ENCODE measurements around the gene ATF6. TPM values are rescaled to one million over a fixed set of nuclear protein-coding genes. Genes with fewer than 3 reads are reported as not detected.

ATF6 gene
- total and polyA plus RNA-seq, 9 of the 15 experiments (the other 6 are each of a cell fraction or from before 2014, with no cell fraction given): 11.7 to 32.4 (median 20.4) TPM

- TF ChIP-seq ZMIZ1 (IDR thresholded peaks at IDR 0.05; ENCODE audit: low read depth in 2 of 2, low read length in 2 of 2) (no peak), FUS (optimal IDR thresholded peaks at IDR 0.05; ENCODE audit: low read depth, low read length) (no peak), TBL1XR1 (IDR thresholded peaks at IDR 0.05; ENCODE audit: low read length in 2 of 2) (no peak), ZNF253 (CRISPR knock-in tag; conservative IDR thresholded peaks at IDR 0.05) (no peak), RBM34 (IDR thresholded peaks at IDR 0.05; ENCODE audit: borderline replicate concordance, insufficient read depth, low read length) (no peak), STAT5A (IDR thresholded peaks at IDR 0.05; ENCODE audit: borderline replicate concordance, low read length) (no peak)
These were observed 187.3 kb downstream of the ATF6 start (continued) for GRCh38 chr1:161953256-161953920.

- Histone ChIP-seq H3K4me2 (ENCODE audit: insufficient read depth, low read length) (no peak overlapping the region; the same call in 1 of the 2 replicates), H3K27me3 (ENCODE audit: control insufficient read depth in 2 of 2, insufficient read depth in 2 of 2, low read length in 2 of 2) (no peaks in the 10 kb centered on the region), H3K9me1 (ENCODE audit: control insufficient read depth, insufficient read depth, low read length) (no peaks in the 10 kb centered on the region), H2AFZ (ENCODE audit: low read depth, low read length) (peak overlapping the region; percentile 3; the same call in 1 of the 2 replicates), H4K20me1 (replicated peaks; ENCODE audit: control insufficient read depth, insufficient read depth, low read length) (no peaks in the 10 kb centered on the region), H3K36me3 (ENCODE audit: control insufficient read depth, insufficient read depth, low read length) (peaks cover 11% of the 10 kb centered on the region; the same call in 2 of the 3 replicates), H3K9ac (ENCODE audit: insufficient read depth in 1 of 2, low read depth in 2 of 2, low read length in 2 of 2) (0 out of 4 replicates have a peak overlapping the region, but pooled peaks of 1 of the 2 experiments have one; percentile 14), H3K9me3 (replicated peaks; ENCODE audit: control insufficient read depth, insufficient read depth, low read depth, low read length) (no peaks in the 10 kb centered on the region), H3K27ac (ENCODE audit: extremely low read depth, low read depth, low read length) (no peak overlapping the region; the same call in 2 of the 3 replicates), H3K79me2 (ENCODE audit: control insufficient read depth, insufficient read depth, low read length) (no peaks in the 10 kb centered on the region), H3K4me1 (replicated peaks in 1 of 2; ENCODE audit: control insufficient read depth in 2 of 2, insufficient read depth in 2 of 2, low read length in 2 of 2) (peaks cover 4 to 21% of the 10 kb centered on the region in 2 experiments; a peak in 4 of 5 replicates), H3K4me3 (no peak overlapping the region)
- FAIRE-seq: no peak
- in situ Hi-C loops (cut with MboI) (no loop called here), intact Hi-C loops (cut with micrococcal nuclease) (no loop called here)
- no peak for DNase-seq (ENCODE audit: extremely low read depth in 1 of 4, low spot score in 3 of 4)
- ChIA-PET CTCF (ENCODE audit: low intra/inter-chr PET ratio) (no interaction called here), POLR2A (interaction anchor here (0.6 to 2.1 kb wide), 2 partner anchors 10 to 255 kb away, joined by 5 to 7 read pairs; no protein-coding TSS in a partner anchor)
- 58% methylated on average over 2 of the region's 2 CpGs for WGBS (ENCODE audit: insufficient coverage, low coverage, missing lambda C conversion rate)
- BruUV-seq (replicated peaks): no TSS peak
- no peak for ATAC-seq
- TF ChIP-seq ILF3 (IDR thresholded peaks at IDR 0.05; ENCODE audit: borderline replicate concordance): no peak
- TF ChIP-seq ZNF175 (CRISPR knock-in tag; IDR thresholded peaks at IDR 0.05; ENCODE audit: low read depth): no peak
- no peak for TF ChIP-seq POU5F1 (IDR thresholded peaks at IDR 0.05; ENCODE audit: borderline replicate concordance, low read depth, low read length, partially characterized antibody)
- TF ChIP-seq ZNF699 (CRISPR knock-in tag; IDR thresholded peaks at IDR 0.05; ENCODE audit: insufficient replicate concordance): no peak
- no peak for TF ChIP-seq IRF1 (CRISPR knock-in tag; IDR thresholded peaks at IDR 0.05; ENCODE audit: borderline replicate concordance)
- TF ChIP-seq ZMIZ1 (IDR thresholded peaks at IDR 0.05; ENCODE audit: low read depth in 2 of 2, low read length in 2 of 2): no peak
These were observed 187.9 kb downstream of the ATF6 start for GRCh38 chr1:161954050-161954449.
